Endothelial cell (in vitro differentiated cells): ENCODE results near the gene ZNF804A. TPM values are rescaled to one million over a fixed set of nuclear protein-coding genes. Genes with fewer than 3 reads are reported as not detected.
"Not testable (repeated sequence)": the region's sequence is repeated elsewhere in the genome, so short reads cannot be mapped to it uniquely, and the experiment has no call there.

Experiments used
- DNase-seq: peaks from one replicate; pipeline ENCODE4 v3.0.0; 2021; ENCODE audit warnings: low spot score
- H3K27ac Mint-ChIP-seq: one replicate; pipeline ENCODE4 v1.8.0; 2021; ENCODE audit warnings: mixed read lengths, inconsistent platforms; ENCODE audit not compliant: unreplicated experiment
- H3K27me3 Mint-ChIP-seq: one replicate; pipeline ENCODE4 v1.8.0; 2021; ENCODE audit warnings: mild to moderate bottlenecking, moderate library complexity, mixed read lengths, inconsistent platforms; ENCODE audit not compliant: unreplicated experiment
- H3K36me3 Mint-ChIP-seq: one replicate; pipeline ENCODE4 v1.8.0; 2021; ENCODE audit warnings: mild to moderate bottlenecking, low read depth, mixed read lengths, inconsistent platforms; ENCODE audit not compliant: unreplicated experiment
- H3K4me1 Mint-ChIP-seq: one replicate; pipeline ENCODE4 v1.8.0; 2021; ENCODE audit warnings: mild to moderate bottlenecking, mixed read lengths, inconsistent platforms; ENCODE audit not compliant: unreplicated experiment
- H3K4me3 Mint-ChIP-seq: one replicate; pipeline ENCODE4 v1.8.0; 2021; ENCODE audit warnings: mild to moderate bottlenecking, mixed read lengths, inconsistent platforms; ENCODE audit not compliant: unreplicated experiment
- H3K9me3 Mint-ChIP-seq: one replicate; pipeline ENCODE4 v1.8.0; 2021; ENCODE audit warnings: mixed read lengths, inconsistent platforms; ENCODE audit not compliant: unreplicated experiment
- CTCF ChIP-seq: fragments of 200-600 bp; sonication (generic); IDR thresholded peaks from one replicate; pipeline ENCODE4 v1.5.0; 2021; ENCODE audit warnings: antibody characterized with exemption; ENCODE audit not compliant: unreplicated experiment
- total RNA-seq: library from RNA; stranded (reverse); fragmentation: NEBNext Ultra II Directional; extraction: Animal tissue kit (Norgen Biotek cat#: 25700); gene quantifications from one replicate; pipeline ENCODE4 v1.2.1, GENCODE V29; 2021; ENCODE audit not compliant: unreplicated experiment

ZNF804A gene
- total RNA-seq, 1 donor from 2014 or later: 2.2 TPM

DNA sequence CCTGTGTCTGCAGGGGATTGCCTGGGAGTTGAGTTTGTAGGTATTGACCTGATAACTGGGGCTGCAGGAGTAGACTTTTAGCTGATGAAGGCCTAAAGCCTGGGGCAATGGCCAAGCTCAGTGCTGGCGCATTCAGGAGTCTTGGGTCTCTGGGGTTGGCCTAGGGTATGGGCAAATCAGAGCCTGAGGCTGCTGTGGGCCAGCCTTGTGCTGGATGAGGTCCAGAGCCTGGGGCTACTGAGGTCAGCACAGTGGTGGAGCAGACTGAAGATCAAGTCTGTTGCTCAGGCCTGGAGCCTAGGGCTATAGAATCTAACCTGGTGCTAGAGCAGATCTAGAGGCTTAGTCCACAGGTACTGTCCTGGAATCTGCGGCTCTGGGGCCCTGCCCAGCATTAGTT, 262.4 kb downstream of the ZNF804A start:
- no peaks in the 10 kb centered on the region for H3K4me1 Mint-ChIP-seq
- H3K27ac Mint-ChIP-seq: no peak overlapping the region
- no peaks in the 10 kb centered on the region for H3K36me3 Mint-ChIP-seq
- no peak overlapping the region for H3K4me3 Mint-ChIP-seq
- TF ChIP-seq CTCF: no peak
- no peaks in the 10 kb centered on the region for H3K9me3 Mint-ChIP-seq
- no peak for DNase-seq
- peaks cover 5% of the 10 kb centered on the region for H3K27me3 Mint-ChIP-seq

GRCh38 chr2:184875212-184875611, 276.9 kb downstream of the ZNF804A start:
- Mint-ChIP-seq H3K4me3 (no peak overlapping the region), H3K4me1 (no peaks in the 10 kb centered on the region), H3K27me3 (no peaks in the 10 kb centered on the region), H3K27ac (no peak overlapping the region), H3K36me3 (no peaks in the 10 kb centered on the region), H3K9me3 (no peaks in the 10 kb centered on the region)
- TF ChIP-seq CTCF: no peak
- no peak for DNase-seq

GRCh38 chr2:184875911-184876310, 277.6 kb downstream of the ZNF804A start:
- Mint-ChIP-seq H3K36me3 (no peaks in the 10 kb centered on the region), H3K9me3 (no peaks in the 10 kb centered on the region), H3K4me1 (no peaks in the 10 kb centered on the region), H3K27ac (no peak overlapping the region), H3K27me3 (no peaks in the 10 kb centered on the region), H3K4me3 (no peak overlapping the region)
- no peak for DNase-seq
- no peak for TF ChIP-seq CTCF

- Mint-ChIP-seq H3K27ac (no peak overlapping the region), H3K4me1 (no peaks in the 10 kb centered on the region), H3K36me3 (no peaks in the 10 kb centered on the region), H3K9me3 (no peaks in the 10 kb centered on the region), H3K4me3 (no peak overlapping the region), H3K27me3 (no peaks in the 10 kb centered on the region)
- DNase-seq: no peak
- no peak for TF ChIP-seq CTCF
These were observed 279.6 kb downstream of the ZNF804A start for GRCh38 chr2:184877909-184878308.

DNA sequence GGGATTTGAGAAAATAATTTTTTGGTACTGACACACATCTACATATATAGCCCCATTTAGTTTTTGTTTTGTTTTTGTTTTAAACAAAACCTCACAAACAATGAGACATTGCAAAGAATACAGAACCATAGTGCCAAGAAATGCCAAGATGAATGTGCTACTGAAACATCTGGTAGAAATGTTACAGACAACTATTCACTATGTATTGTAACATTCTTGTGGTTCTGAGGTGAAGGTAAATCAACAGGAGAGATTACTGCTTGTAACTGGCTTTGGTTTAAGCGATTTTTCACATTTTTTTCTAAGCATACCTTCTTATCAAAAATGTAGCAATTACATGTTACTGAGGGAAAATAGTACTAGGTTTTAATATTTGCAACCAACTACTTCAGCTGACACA, 281.3 kb downstream of the ZNF804A start:
- TF ChIP-seq CTCF: no peak
- DNase-seq: no peak

GRCh38 chr2:184886585-184886984, 288.3 kb downstream of the ZNF804A start:
- DNase-seq, H3K4me3 Mint-ChIP-seq, H3K9me3 Mint-ChIP-seq, H3K27me3 Mint-ChIP-seq, H3K4me1 Mint-ChIP-seq, H3K27ac Mint-ChIP-seq: not testable (repeated sequence)
- peaks cover 10% of the 10 kb centered on the region for H3K36me3 Mint-ChIP-seq

More for the DNA sequence above, 281.3 kb downstream of the ZNF804A start:
- no peaks in the 10 kb centered on the region for H3K4me1 Mint-ChIP-seq
- H3K27me3 Mint-ChIP-seq: no peaks in the 10 kb centered on the region
- no peak overlapping the region for H3K4me3 Mint-ChIP-seq
- no peaks in the 10 kb centered on the region for H3K9me3 Mint-ChIP-seq
- no peaks in the 10 kb centered on the region for H3K36me3 Mint-ChIP-seq
- H3K27ac Mint-ChIP-seq: no peak overlapping the region
